ENCODE data around the gene HPS4. TPM values are rescaled to one million over a fixed set of nuclear protein-coding genes. Genes with fewer than 3 reads are reported as not detected.

Gene HPS4
- total RNA-seq, 1 donor from 2014 or later, result 95.5 TPM

- no peak overlapping the region for H3K27ac ChIP-seq
Measured at GRCh38 chr22:26516503-26516902, 32.9 kb upstream of the HPS4 start.

GRCh38 chr22:26515931-26516330 is 32.3 kb upstream of the HPS4 start:
- no peaks in the 10 kb centered on the region for H3K9me3 Mint-ChIP-seq
- Histone ChIP-seq H4K20me1 (ENCODE audit: low read depth) (no peaks in the 10 kb centered on the region), H3K4me3 (no peak overlapping the region), H3K4me1 (peaks cover 15% of the 10 kb centered on the region), H3K9ac (no peak overlapping the region), H3K9me3 (ENCODE audit: low read depth) (no peaks in the 10 kb centered on the region), H3K27me3 (no peaks in the 10 kb centered on the region), H2AFZ (replicated peaks) (no peak overlapping the region), H3F3A (ENCODE audit: low read depth) (peaks cover 10% of the 10 kb centered on the region), H3K36me3 (no peaks in the 10 kb centered on the region), H3K79me2 (ENCODE audit: low read depth) (peaks cover 27% of the 10 kb centered on the region), H3K4me2 (no peak overlapping the region), H3K27ac (no peak overlapping the region)
- DNase-seq (ENCODE audit: low spot score), result no peak
- TF ChIP-seq EZH2 (IDR thresholded peaks at IDR 0.05) (no peak), EZH2phosphoT487 (IDR thresholded peaks at IDR 0.05) (no peak), CTCF (IDR thresholded peaks at IDR 0.05) (no peak)
- H3K4me3 Mint-ChIP-seq, result no peak overlapping the region
- H3K27ac Mint-ChIP-seq, result no peak overlapping the region
- H3K27me3 Mint-ChIP-seq (ENCODE audit: insufficient read depth, low read depth), result peaks cover 7% of the 10 kb centered on the region
- no peaks in the 10 kb centered on the region for H3K36me3 Mint-ChIP-seq
- peaks cover 31% of the 10 kb centered on the region for H3K4me1 Mint-ChIP-seq

More at GRCh38 chr22:26516503-26516902, 32.9 kb upstream of the HPS4 start:
- H3K4me1 ChIP-seq, result peaks cover 12% of the 10 kb centered on the region
- H3K9ac ChIP-seq, result no peak overlapping the region
- H3K4me3 ChIP-seq, result no peak overlapping the region
- H3K9me3 Mint-ChIP-seq, result no peaks in the 10 kb centered on the region
- H3K79me2 ChIP-seq (ENCODE audit: low read depth), result peaks cover 21% of the 10 kb centered on the region
- H3K36me3 ChIP-seq, result no peaks in the 10 kb centered on the region
- no peak overlapping the region for H3K27ac Mint-ChIP-seq
- peaks cover 8% of the 10 kb centered on the region for H3F3A ChIP-seq (ENCODE audit: low read depth)
- no peak for TF ChIP-seq CTCF (IDR thresholded peaks at IDR 0.05)
- no peak for TF ChIP-seq EZH2 (IDR thresholded peaks at IDR 0.05)
- TF ChIP-seq EZH2phosphoT487 (IDR thresholded peaks at IDR 0.05), result no peak
- no peak overlapping the region for H2AFZ ChIP-seq (replicated peaks)
- no peak overlapping the region for H3K4me3 Mint-ChIP-seq
- DNase-seq (ENCODE audit: low spot score), result no peak
- no peaks in the 10 kb centered on the region for H3K36me3 Mint-ChIP-seq
- no peaks in the 10 kb centered on the region for H4K20me1 ChIP-seq (ENCODE audit: low read depth)
- H3K27me3 ChIP-seq, result no peaks in the 10 kb centered on the region
- H3K4me1 Mint-ChIP-seq, result peaks cover 25% of the 10 kb centered on the region
- H3K9me3 ChIP-seq (ENCODE audit: low read depth), result no peaks in the 10 kb centered on the region
- peaks cover 7% of the 10 kb centered on the region for H3K27me3 Mint-ChIP-seq (ENCODE audit: insufficient read depth, low read depth)
- no peak overlapping the region for H3K4me2 ChIP-seq

- H3K27me3 ChIP-seq, result no peaks in the 10 kb centered on the region
- H3K27ac ChIP-seq, result no peak overlapping the region
- Mint-ChIP-seq H3K36me3 (peaks cover 3% of the 10 kb centered on the region), H3K4me1 (peaks cover 35% of the 10 kb centered on the region), H3K4me3 (no peak overlapping the region), H3K9me3 (no peaks in the 10 kb centered on the region), H3K27me3 (ENCODE audit: insufficient read depth, low read depth) (peaks cover 7% of the 10 kb centered on the region), H3K27ac (no peak overlapping the region)
- no peaks in the 10 kb centered on the region for H3K9me3 ChIP-seq (ENCODE audit: low read depth)
- peaks cover 15% of the 10 kb centered on the region for H3K4me1 ChIP-seq
- peaks cover 33% of the 10 kb centered on the region for H3K79me2 ChIP-seq (ENCODE audit: low read depth)
- no peak overlapping the region for H2AFZ ChIP-seq (replicated peaks)
- H3K9ac ChIP-seq, result no peak overlapping the region
- no peak overlapping the region for H3K4me3 ChIP-seq
- no peak overlapping the region for H3K4me2 ChIP-seq
- no peaks in the 10 kb centered on the region for H4K20me1 ChIP-seq (ENCODE audit: low read depth)
- peaks cover 10% of the 10 kb centered on the region for H3F3A ChIP-seq (ENCODE audit: low read depth)
- no peak for DNase-seq (ENCODE audit: low spot score)
- no peaks in the 10 kb centered on the region for H3K36me3 ChIP-seq
- TF ChIP-seq CTCF (IDR thresholded peaks at IDR 0.05) (no peak), EZH2phosphoT487 (IDR thresholded peaks at IDR 0.05) (no peak), EZH2 (IDR thresholded peaks at IDR 0.05) (no peak)
Measured at GRCh38 chr22:26514419-26515161, 31.0 kb upstream of the HPS4 start.
